Stimulated activated naive CD4-positive, alpha-beta T cell treated with Interleukin-2 at 50 U/mL for 16 hours (primary cell): ENCODE results near the gene LPGAT1.
"Not testable (repeated sequence)": the region's sequence is repeated elsewhere in the genome, so short reads cannot be mapped to it uniquely, and the experiment has no call there.

ENCODE experiments used
- DNase-seq: peaks from one replicate; lab custom pipeline; 2025; lab: John Stamatoyannopoulos, UW

Gene LPGAT1

GRCh38 chr1:211704543-211704942, 126.0 kb downstream of the LPGAT1 start:
- no peak for DNase-seq

DNA sequence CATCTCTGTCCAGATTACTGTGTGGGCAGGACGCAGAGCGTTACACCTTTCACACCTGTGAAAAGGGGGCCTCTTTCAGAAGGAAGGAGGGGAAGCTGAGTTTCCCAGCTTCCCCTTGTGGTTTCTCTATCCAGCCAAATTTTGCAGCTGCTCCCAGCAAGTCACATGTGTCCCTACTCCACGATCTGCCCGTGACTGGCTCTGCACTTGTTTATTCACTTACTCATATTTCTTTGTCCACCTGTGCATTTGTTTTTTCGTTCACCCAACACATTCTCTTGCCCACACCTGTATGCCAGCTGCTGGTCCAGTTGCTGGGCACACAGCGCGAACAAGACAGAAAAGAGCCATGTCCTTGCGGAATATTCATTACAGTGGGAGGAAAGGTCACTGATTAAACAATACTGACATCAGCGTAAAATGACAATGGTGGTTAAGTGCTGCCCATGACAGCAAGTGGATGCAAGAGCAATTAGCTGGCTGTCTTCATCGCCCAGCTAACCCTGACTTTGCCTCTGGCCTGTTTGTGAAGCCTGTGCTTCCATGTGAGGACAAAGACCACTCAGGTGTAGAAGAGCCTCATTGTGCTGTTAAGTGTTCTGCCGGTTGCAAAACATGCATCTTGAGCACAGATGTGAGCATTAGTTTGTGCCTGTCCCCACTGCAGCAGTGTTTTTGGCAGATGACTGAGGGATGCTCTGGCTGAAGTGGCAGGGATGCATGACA, 126.6 kb downstream of the LPGAT1 start:
- no peak for DNase-seq

GRCh38 chr1:211701733-211702132, 128.8 kb downstream of the LPGAT1 start:
- no peak for DNase-seq

DNA sequence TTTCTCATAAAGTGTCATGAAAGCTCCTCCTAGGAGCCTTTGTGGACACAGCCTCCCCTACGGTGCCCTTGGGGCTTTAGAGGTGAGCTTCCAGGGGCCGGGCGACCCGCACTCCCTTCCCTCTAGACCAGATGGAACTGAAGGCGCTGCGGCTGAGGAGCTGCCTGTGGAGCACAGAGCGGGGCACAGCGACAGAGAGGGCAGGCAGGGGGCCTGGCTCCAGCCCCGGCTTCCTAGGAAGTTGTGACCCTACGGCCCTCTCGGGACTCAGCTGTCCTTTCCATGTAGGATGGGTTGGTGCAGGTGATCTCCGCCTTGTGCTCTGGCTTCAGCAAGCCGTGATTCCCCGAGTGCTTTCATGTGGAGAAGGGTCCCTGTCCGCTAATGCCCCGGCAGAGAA, 131.5 kb downstream of the LPGAT1 start:
- DNase-seq, result no peak

- DNase-seq, result peak; percentile 76
Observed at GRCh38 chr1:211698161-211699026, 132.2 kb downstream of the LPGAT1 start.

DNA sequence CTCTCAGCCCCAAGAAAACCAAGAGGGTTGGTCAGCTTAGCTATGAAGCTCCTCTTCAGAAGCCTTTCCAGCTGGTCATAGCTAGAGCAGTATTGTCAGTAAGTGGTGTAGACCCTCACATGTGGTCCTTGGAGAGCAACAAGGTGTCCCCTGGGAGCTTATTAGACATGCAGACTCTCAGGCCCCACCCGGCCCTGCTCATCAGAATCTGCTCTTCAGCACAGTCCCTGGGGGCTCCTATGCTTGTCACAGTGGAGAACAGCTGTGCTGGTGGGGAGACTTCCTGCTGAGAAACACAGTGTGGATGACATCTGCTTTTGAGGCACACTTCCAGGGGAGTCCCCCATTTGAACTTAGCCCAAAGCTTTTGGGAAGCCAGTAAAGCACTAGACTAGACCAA, 133.2 kb downstream of the LPGAT1 start:
- no peak for DNase-seq

DNA sequence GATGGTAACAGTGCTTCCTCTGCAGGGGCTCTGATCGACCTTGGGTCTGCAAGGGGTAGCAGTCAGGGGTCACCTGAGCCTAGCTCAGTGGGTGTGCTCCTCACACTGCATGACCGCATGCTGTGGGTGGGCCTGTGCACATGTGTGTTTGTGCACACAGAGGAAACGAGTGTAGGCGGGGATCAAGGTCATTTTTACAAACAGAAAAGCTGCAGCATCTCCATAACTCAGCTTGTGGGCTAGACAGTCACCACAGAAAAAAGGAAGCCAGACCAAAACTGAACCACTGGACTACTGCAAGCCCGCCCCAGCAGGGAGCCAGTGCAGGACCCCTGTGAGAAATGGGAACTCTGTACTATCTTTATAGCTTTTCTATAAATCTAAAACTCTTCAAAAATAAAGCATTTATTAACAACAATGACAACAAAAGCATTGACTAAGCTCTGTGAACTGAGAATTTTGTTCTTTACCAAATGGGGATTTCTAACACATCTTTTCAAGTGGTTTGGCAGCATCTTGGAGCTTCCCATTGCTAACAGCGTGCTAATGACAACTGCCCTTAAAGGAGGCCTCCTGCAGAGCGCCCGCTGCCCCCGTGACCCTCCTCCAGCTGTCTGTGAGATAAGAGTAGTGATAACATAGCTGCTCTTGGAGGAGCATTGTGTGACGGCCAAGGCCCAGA, 135.3 kb downstream of the LPGAT1 start:
- no peak for DNase-seq

GRCh38 chr1:211693911-211694310, 136.7 kb downstream of the LPGAT1 start:
- DNase-seq, result not testable (repeated sequence)
